ENCODE results near the gene MESP2.

DNA sequence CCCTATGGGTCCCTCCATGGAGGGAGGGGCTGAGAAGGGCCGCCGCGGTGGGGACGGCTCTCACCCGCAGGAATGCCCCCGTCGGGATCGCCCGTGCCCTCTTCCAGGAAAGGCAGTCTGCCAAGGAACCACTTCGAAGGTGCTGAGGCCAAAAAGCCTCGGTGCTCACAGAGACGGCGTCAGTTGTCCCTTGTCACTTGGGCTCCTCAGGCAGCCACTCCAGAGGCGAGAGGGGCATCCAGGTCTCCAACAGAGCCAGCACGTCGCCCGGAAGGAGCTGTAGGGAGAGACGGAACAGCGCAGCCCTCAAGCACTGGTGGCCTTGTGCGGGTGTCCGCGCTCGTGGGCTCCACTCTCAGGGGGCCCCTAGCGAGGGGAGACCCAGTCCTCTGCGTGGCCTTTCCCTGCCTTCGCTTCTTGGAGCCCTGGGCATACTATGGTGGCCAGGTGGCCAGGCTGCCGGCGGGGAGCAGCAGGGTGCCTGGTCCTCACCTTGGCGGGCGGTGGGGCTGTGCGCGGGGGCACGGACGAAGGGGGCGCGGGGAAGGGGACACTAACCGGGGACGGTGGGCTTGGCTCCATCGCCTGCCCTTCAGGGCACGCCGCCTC lies 26.1 kb upstream of the MESP2 start:
- TF ChIP-seq, protein P1, sequence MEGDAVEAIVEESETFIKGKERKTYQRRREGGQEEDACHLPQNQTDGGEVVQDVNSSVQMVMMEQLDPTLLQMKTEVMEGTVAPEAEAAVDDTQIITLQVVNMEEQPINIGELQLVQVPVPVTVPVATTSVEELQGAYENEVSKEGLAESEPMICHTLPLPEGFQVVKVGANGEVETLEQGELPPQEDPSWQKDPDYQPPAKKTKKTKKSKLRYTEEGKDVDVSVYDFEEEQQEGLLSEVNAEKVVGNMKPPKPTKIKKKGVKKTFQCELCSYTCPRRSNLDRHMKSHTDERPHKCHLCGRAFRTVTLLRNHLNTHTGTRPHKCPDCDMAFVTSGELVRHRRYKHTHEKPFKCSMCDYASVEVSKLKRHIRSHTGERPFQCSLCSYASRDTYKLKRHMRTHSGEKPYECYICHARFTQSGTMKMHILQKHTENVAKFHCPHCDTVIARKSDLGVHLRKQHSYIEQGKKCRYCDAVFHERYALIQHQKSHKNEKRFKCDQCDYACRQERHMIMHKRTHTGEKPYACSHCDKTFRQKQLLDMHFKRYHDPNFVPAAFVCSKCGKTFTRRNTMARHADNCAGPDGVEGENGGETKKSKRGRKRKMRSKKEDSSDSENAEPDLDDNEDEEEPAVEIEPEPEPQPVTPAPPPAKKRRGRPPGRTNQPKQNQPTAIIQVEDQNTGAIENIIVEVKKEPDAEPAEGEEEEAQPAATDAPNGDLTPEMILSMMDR (conservative IDR thresholded peaks at IDR 0.05 in 1 of 2, IDR thresholded peaks at IDR 0.05 in 1 of 2; ENCODE audit: low read depth in 1 of 2, low read length in 2 of 2), result no peak
- peak; percentile 50 for TF ChIP-seq EZH2 (IDR thresholded peaks at IDR 0.05; ENCODE audit: low read length, missing control alignments)
